Lower leg skin (tissue), 3 donors: ENCODE measurements around the gene CRKL.

Experiments used
- CTCF ChIP-seq, 3 donors: fragments of 450-650 bp; IDR thresholded peaks; one replicate each; pipeline ENCODE4 v1.5.1; 2016; ENCODE audit warnings: antibody characterized with exemption in 3 of 3, mild to moderate bottlenecking in 3 of 3, moderate library complexity in 2 of 3
- POLR2A ChIP-seq, 2 donors: fragments of 450-650 bp; IDR thresholded peaks; one replicate each; pipeline ENCODE4 v1.6.1; 2016 to 2017; ENCODE audit warnings: antibody characterized with exemption in 2 of 2, mild to moderate bottlenecking in 1 of 2, moderate library complexity in 1 of 2

- TF ChIP-seq CTCF (IDR thresholded peaks at IDR 0.05) (no peak), POLR2A (IDR thresholded peaks at IDR 0.05) (no peak)
These were observed 14.1 kb upstream of the CRKL start for GRCh38 chr22:20903093-20903492.
